ENCODE results near the gene PEAR1.
"Not testable (repeated sequence)": the region's sequence is repeated elsewhere in the genome, so short reads cannot be mapped to it uniquely, and the experiment has no call there.

The PEAR1 gene

DNA sequence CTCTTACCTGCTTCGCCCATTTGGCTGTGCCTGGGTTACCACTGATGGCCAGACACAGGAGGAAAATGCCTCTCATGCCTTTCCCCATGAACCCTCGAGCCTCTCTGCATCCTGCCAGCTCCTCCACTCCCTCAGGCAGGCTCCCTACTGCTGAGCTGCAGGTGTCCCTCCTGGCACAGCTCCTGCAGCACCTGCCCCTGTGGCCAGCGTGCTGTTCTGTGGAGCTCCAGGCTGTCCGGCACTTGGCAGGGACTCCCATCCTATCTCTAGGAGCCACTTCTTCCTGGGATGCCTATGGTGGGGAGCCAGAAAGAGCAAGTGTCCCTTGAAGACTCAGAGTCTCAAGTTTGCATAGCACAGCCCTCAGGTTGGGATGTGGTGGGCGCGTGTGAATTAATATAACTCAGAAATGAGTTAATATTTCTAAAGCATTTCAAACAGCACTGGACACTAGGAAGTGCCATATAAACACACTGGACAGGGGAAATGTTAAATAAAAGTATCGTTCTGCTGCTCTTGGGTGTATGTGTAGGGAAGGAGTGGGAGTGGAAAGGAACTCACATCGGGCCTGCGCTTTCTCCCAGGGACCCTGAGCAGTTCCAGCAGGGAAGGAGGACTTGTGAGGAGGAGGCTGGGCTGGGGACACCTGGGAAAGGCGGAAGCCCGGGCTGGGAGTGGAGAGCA lies 29.6 kb downstream of the PEAR1 start:
- Histone ChIP-seq H3K4me1 (ENCODE audit: control insufficient read depth, insufficient read depth, low read length, unreplicated experiment) (peaks cover 23% of the 10 kb centered on the region), H3K36me3 (ENCODE audit: insufficient read depth, low read length) (no peaks in the 10 kb centered on the region), H3K4me3 (ENCODE audit: low read depth, low read length) (no peak overlapping the region), H3K79me2 (ENCODE audit: control insufficient read depth, insufficient read depth, low read length, unreplicated experiment) (no peaks in the 10 kb centered on the region), H2AFZ (ENCODE audit: low read length, unreplicated experiment) (no peak overlapping the region), H3K27me3 (ENCODE audit: insufficient read depth, low read length) (peaks cover 19% of the 10 kb centered on the region), H3K27ac (ENCODE audit: low read depth, low read length) (no peak overlapping the region)

- Histone ChIP-seq H3K36me3 (ENCODE audit: insufficient read depth, low read length) (no peaks in the 10 kb centered on the region), H3K4me3 (ENCODE audit: low read depth, low read length) (no peak overlapping the region), H3K79me2 (ENCODE audit: control insufficient read depth, insufficient read depth, low read length, unreplicated experiment) (no peaks in the 10 kb centered on the region), H3K4me1 (ENCODE audit: control insufficient read depth, insufficient read depth, low read length, unreplicated experiment) (peaks cover 20% of the 10 kb centered on the region), H3K27me3 (ENCODE audit: insufficient read depth, low read length) (peaks cover 19% of the 10 kb centered on the region), H3K27ac (ENCODE audit: low read depth, low read length) (no peak overlapping the region), H2AFZ (ENCODE audit: low read length, unreplicated experiment) (no peak overlapping the region)
These were observed 30.4 kb downstream of the PEAR1 start for GRCh38 chr1:156923670-156924477.

DNA sequence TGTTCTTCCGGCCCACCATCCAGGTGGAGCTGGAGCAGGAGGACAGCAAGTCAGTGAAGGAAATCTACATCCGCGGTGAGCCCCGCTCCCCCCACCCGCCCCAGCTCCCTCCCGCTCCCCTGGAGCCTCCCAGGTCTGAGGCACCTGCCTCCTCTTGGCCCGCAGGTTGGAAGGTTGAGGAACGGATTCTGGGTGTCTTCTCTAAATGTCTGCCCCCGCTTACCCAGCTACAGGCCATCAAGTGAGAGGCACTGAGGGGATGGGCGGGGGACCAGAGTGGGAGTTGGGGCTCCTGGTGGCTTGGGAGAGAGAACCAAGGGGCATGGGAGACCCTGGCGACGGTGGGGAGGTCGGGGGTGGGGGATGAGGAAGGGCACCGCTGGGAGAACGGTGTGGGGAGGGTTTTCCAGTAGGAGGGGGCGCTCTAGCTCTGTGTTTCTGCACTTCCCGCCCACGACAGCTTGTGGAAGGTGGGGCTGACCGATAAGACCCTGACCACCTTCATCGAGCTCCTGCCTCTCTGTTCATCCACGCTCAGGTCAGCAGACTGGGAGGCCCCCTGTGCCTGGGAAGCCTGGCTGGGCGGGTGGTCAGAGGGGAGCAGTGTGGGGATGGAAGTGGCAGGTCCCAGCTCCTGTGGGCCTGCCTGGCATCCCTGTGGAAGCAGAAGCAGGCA lies 31.1 kb downstream of the PEAR1 start:
- Histone ChIP-seq H3K27ac (ENCODE audit: low read depth, low read length) (no peak overlapping the region), H2AFZ (ENCODE audit: low read length, unreplicated experiment) (no peak overlapping the region), H3K36me3 (ENCODE audit: insufficient read depth, low read length) (no peaks in the 10 kb centered on the region), H3K27me3 (ENCODE audit: insufficient read depth, low read length) (peaks cover 19% of the 10 kb centered on the region), H3K4me1 (ENCODE audit: control insufficient read depth, insufficient read depth, low read length, unreplicated experiment) (peaks cover 15% of the 10 kb centered on the region), H3K4me3 (ENCODE audit: low read depth, low read length) (no peak overlapping the region), H3K79me2 (ENCODE audit: control insufficient read depth, insufficient read depth, low read length, unreplicated experiment) (no peaks in the 10 kb centered on the region)

- Histone ChIP-seq H3K36me3 (ENCODE audit: insufficient read depth, low read length) (no peaks in the 10 kb centered on the region), H3K27ac (ENCODE audit: low read depth, low read length) (no peak overlapping the region), H3K4me1 (ENCODE audit: control insufficient read depth, insufficient read depth, low read length, unreplicated experiment) (peaks cover 9% of the 10 kb centered on the region), H2AFZ (ENCODE audit: low read length, unreplicated experiment) (no peak overlapping the region), H3K4me3 (ENCODE audit: low read depth, low read length) (no peak overlapping the region), H3K79me2 (ENCODE audit: control insufficient read depth, insufficient read depth, low read length, unreplicated experiment) (no peaks in the 10 kb centered on the region), H3K27me3 (ENCODE audit: insufficient read depth, low read length) (peaks cover 19% of the 10 kb centered on the region)
These were observed 31.9 kb downstream of the PEAR1 start for GRCh38 chr1:156925154-156926010.

- Histone ChIP-seq H3K36me3 (ENCODE audit: insufficient read depth, low read length) (no peaks in the 10 kb centered on the region), H2AFZ (ENCODE audit: low read length, unreplicated experiment) (no peak overlapping the region), H3K27ac (ENCODE audit: low read depth, low read length) (no peak overlapping the region), H3K79me2 (ENCODE audit: control insufficient read depth, insufficient read depth, low read length, unreplicated experiment) (no peaks in the 10 kb centered on the region), H3K4me1 (ENCODE audit: control insufficient read depth, insufficient read depth, low read length, unreplicated experiment) (peaks cover 9% of the 10 kb centered on the region), H3K27me3 (ENCODE audit: insufficient read depth, low read length) (peaks cover 16% of the 10 kb centered on the region), H3K4me3 (ENCODE audit: low read depth, low read length) (no peak overlapping the region)
These were observed 32.7 kb downstream of the PEAR1 start for GRCh38 chr1:156926175-156926574.

GRCh38 chr1:156926695-156927094 lies 33.2 kb downstream of the PEAR1 start:
- H3K4me1 ChIP-seq (ENCODE audit: control insufficient read depth, insufficient read depth, low read length, unreplicated experiment); H3K27ac ChIP-seq (ENCODE audit: low read depth, low read length); H2AFZ ChIP-seq (ENCODE audit: low read length, unreplicated experiment); H3K4me3 ChIP-seq (ENCODE audit: low read depth, low read length); H3K79me2 ChIP-seq (ENCODE audit: control insufficient read depth, insufficient read depth, low read length, unreplicated experiment); H3K36me3 ChIP-seq (ENCODE audit: insufficient read depth, low read length): not testable (repeated sequence)
- H3K27me3 ChIP-seq (ENCODE audit: insufficient read depth, low read length), result peaks cover 16% of the 10 kb centered on the region

- Histone ChIP-seq H3K27me3 (ENCODE audit: insufficient read depth, low read length) (peaks cover 14% of the 10 kb centered on the region), H3K27ac (ENCODE audit: low read depth, low read length) (no peak overlapping the region), H3K4me3 (ENCODE audit: low read depth, low read length) (peak overlapping the region; percentile 54), H3K4me1 (ENCODE audit: control insufficient read depth, insufficient read depth, low read length, unreplicated experiment) (peaks cover 9% of the 10 kb centered on the region), H3K36me3 (ENCODE audit: insufficient read depth, low read length) (no peaks in the 10 kb centered on the region), H3K79me2 (ENCODE audit: control insufficient read depth, insufficient read depth, low read length, unreplicated experiment) (no peaks in the 10 kb centered on the region), H2AFZ (ENCODE audit: low read length, unreplicated experiment) (peak overlapping the region; percentile 12)
These were observed 33.9 kb downstream of the PEAR1 start for GRCh38 chr1:156927215-156928042.

GRCh38 chr1:156928043-156928602 lies 34.6 kb downstream of the PEAR1 start:
- Histone ChIP-seq H3K4me1 (ENCODE audit: control insufficient read depth, insufficient read depth, low read length, unreplicated experiment) (peaks cover 9% of the 10 kb centered on the region), H3K27me3 (ENCODE audit: insufficient read depth, low read length) (peaks cover 7% of the 10 kb centered on the region), H3K79me2 (ENCODE audit: control insufficient read depth, insufficient read depth, low read length, unreplicated experiment) (no peaks in the 10 kb centered on the region), H2AFZ (ENCODE audit: low read length, unreplicated experiment) (no peak overlapping the region), H3K27ac (ENCODE audit: low read depth, low read length) (no peak overlapping the region), H3K4me3 (ENCODE audit: low read depth, low read length) (no peak overlapping the region), H3K36me3 (ENCODE audit: insufficient read depth, low read length) (no peaks in the 10 kb centered on the region)

GRCh38 chr1:156929596-156930238 lies 36.2 kb downstream of the PEAR1 start:
- Histone ChIP-seq H3K27ac (ENCODE audit: low read depth, low read length) (no peak overlapping the region), H3K79me2 (ENCODE audit: control insufficient read depth, insufficient read depth, low read length, unreplicated experiment) (no peaks in the 10 kb centered on the region), H2AFZ (ENCODE audit: low read length, unreplicated experiment) (no peak overlapping the region), H3K4me3 (ENCODE audit: low read depth, low read length) (no peak overlapping the region), H3K4me1 (ENCODE audit: control insufficient read depth, insufficient read depth, low read length, unreplicated experiment) (peaks cover 9% of the 10 kb centered on the region), H3K36me3 (ENCODE audit: insufficient read depth, low read length) (no peaks in the 10 kb centered on the region), H3K27me3 (ENCODE audit: insufficient read depth, low read length) (no peaks in the 10 kb centered on the region)

Data from ACC112 (cell line).